Stimulated activated CD4-positive, alpha-beta T cell treated with anti-CD3 and anti-CD28 coated beads, Interleukin-4, amount 100 ng/mL, for 4 hours (primary cell): Measurements from ENCODE around the gene ZC3HAV1.
"Not testable (repeated sequence)": the region's sequence is repeated elsewhere in the genome, so short reads cannot be mapped to it uniquely, and the experiment has no call there.

Experiments
- DNase-seq, 2 experiments: peaks; one replicate each; pipeline ENCODE4 v3.0.0-alpha.2; 2020

Gene ZC3HAV1

DNA sequence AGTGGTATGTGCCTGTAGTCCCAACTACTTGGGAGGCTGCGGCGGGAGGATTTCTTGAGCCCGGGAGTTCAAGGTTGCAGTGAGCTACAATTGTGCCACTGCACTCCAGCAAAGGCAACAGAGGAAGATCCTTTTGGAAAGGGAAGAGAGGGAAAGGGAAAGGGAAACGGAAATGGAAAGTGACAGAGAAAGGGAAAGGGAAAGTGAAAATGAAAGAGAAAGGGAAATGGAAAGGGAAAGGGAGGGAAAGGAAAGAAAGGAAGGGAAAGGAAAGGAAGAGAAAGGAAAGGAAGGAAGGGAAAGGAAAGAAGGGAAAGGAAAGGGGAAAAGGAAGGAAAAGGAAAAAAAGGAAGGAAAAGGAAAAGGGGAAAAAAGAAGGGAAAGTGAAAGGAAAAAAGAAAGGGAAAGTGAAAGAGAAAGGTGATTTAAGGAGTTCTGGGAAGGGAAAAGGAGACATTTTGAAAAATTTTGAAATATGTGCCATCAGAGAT lies 2.3 kb upstream of the ZC3HAV1 start:
- DNase-seq = no peak

- no peak for DNase-seq
These were observed 1.6 kb upstream of the ZC3HAV1 start for GRCh38 chr7:139111147-139111546.

DNA sequence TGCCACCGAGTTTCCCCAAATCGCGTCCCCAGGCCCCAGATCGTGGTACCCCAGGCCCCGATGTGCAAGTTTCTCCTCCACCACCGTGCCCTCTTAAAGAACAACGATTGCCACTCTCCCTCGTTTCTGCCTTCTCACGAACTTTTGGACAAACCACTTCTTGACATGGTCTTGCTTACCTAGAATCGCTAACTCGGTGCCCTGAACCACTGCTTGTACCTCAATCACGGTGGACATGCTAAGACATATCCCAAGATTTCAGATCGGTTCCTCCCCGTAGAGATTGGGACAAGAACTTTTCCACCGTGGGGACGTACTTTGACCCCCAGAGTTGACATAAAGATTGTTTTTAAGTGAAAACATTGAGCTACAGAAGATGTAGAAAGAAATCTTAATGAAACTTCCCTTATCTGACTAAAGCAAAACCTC lies 477 bp upstream of the ZC3HAV1 start:
- DNase-seq = no peak

DNA sequence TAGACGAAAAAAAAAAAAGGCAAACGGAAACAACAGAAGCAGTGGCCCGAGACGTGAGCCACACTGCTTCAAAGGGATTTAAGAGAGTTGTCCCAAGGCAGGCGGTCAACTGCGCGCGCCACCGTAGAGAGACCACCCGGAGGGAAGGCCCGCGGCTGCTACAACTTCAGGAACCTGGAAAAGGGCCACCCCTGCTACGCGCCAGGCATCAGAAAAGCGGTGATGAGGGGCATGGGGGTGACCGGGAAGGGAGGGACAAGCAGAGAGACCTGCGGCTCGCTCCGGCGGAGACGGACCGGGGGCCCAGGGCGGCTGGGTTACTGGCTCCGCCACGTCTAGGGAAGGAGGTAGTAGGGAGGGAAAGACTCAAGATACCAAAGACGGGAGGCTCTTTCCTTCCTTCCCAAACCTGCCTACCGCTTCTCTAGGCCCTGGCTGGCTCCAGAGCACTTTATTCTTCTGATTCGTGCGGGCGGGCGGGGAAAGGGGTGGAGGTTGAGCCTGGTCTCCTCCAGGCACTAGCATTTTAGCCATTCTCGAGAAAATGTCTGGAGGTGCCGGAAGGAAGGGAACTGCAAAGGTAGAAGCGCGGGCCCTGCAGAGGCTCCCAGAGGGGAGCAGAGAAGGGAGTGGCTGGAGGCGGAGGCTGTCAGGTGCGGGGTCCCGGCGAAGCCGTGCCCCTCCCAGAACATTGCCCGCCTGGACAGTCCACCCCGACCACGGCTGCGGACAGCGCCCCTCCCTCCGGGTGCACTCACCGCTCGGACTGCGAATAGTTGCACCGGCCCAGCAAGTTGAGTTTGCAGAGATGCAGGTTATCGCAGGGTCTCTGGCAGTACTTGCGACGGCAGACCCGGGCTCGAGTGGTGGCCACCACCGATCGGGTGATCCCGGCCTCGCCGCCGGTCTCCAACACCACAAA lies 993 bp downstream of the ZC3HAV1 start:
- DNase-seq = no peak

- no peak for DNase-seq
These were observed 2.6 kb downstream of the ZC3HAV1 start for GRCh38 chr7:139106959-139107358.

GRCh38 chr7:139106227-139106626 lies 3.3 kb downstream of the ZC3HAV1 start:
- not testable (repeated sequence) for DNase-seq

DNA sequence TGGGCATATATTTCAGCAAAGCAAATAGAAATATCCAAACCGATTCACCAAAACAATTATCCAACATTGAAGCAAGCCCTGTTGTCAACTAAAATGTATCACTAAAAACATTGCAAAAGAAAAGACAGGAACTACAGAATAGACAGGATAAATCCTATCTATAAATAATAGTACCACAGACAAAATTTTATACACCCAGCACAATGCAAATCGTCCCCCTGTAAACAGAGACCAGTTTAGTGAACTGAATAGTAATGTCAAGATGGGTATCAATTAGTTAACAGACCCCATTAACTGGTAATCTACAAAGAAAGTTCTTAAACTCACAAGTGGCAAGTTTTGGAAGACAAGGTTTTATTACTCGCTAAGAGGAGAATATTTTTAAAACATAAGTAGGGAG lies 4.0 kb downstream of the ZC3HAV1 start:
- DNase-seq = no peak

GRCh38 chr7:139104091-139104450 lies 5.4 kb downstream of the ZC3HAV1 start:
- peak in 1 of 2 experiments; percentile 34 for DNase-seq

GRCh38 chr7:139103057-139103815 lies 6.3 kb downstream of the ZC3HAV1 start:
- no peak for DNase-seq

- DNase-seq = not testable (repeated sequence)
These were observed 7.8 kb downstream of the ZC3HAV1 start for GRCh38 chr7:139101637-139102158.

DNA sequence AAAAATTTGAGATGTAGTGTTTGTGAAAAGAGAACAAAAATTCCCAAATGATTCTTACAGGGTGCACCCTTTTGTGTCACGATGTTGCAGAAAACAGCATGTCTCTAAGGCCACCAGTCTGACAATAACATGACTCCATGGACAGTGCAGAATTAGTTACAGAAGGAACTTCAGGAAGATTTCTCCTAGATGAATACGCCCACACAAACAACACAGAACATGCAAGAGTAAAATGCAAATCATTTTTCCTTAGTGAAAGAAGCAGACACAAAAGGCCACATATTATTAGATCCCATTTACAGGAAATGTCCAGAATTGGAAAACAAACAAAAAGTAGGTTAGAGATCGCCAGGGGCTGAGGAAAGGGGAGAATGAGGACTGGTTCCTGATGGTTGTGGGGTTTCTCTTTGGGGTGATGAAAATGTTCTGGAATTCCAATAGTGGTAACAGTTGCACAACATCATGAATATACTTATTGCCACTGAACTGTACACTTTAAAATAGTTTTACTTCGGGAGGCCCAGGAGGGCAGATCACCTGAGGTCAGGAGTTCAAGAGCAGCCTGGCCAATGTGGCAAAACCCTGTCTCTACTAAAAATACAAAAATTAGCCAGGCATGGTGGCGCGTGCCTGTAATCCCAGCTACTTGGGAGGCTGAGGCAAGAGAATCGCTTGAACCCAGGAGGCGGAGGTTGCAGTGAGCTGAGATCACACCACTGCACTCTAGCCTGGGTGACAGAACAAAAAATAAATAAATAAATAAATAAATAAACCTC lies 10.2 kb downstream of the ZC3HAV1 start:
- no peak for DNase-seq

DNA sequence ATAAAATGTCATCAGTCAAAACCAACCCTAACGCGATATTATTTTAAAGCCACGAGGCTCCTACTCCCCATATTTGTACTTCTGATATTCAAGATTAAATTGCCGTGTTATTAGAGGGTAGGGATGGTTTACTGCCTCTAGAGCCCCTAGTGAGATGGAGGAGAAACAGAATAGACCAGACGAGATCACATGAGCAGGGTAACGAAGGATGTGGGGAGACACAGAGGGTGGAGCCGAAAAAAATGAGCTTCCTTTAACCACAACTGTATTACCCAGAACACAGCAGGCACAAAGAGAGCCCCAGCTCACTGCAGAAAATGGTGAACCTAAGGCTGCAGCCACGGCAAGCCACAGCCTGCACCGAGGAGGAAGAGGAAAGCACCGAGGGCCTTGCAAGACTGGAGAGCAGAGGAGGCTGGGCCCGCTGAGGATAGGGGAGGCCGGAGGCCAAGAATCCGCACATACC lies 14.3 kb downstream of the ZC3HAV1 start:
- peak in 1 of 2 experiments; percentile 66 for DNase-seq

DNA sequence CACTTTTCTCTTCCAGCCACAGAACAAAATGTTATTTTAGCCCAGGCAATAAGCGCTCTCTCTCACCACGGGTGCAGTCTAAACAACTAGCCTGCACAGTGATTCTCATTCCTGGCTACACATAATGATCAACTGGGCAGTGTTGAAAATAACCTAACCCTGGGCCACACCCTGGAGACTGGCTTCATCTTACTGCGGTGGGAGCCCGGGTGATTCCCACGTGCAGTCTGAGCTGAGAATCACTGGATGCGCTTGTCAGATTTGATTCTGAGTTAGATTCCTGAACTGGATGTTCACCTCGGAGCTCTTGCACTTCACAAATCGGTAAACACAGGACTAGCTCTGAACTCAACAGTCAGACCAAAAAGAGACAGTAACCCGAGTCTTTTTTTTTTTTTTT lies 14.9 kb downstream of the ZC3HAV1 start:
- no peak for DNase-seq

DNA sequence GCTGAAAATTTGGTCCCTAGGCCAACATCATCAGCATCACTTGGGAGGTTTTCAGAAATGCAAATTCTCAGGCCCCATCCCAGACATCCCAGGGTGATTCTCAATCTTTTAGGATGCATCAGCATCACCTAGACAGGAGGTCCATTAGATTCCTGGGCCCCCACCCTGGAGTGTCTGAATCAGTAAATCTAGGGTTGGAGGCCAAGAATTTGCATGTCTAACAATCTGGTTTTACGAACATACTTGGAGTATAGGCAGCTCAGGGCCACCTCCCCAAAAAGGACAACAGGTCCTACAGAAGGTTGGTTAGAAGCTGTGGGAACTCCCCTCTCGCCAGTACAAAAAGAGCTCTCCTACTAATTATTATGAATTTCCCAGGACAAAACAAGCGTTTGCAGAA lies 15.5 kb downstream of the ZC3HAV1 start:
- DNase-seq = no peak

- DNase-seq = peak in 1 of 2 experiments; percentile 46
These were observed 16.0 kb downstream of the ZC3HAV1 start for GRCh38 chr7:139093512-139093911.

DNA sequence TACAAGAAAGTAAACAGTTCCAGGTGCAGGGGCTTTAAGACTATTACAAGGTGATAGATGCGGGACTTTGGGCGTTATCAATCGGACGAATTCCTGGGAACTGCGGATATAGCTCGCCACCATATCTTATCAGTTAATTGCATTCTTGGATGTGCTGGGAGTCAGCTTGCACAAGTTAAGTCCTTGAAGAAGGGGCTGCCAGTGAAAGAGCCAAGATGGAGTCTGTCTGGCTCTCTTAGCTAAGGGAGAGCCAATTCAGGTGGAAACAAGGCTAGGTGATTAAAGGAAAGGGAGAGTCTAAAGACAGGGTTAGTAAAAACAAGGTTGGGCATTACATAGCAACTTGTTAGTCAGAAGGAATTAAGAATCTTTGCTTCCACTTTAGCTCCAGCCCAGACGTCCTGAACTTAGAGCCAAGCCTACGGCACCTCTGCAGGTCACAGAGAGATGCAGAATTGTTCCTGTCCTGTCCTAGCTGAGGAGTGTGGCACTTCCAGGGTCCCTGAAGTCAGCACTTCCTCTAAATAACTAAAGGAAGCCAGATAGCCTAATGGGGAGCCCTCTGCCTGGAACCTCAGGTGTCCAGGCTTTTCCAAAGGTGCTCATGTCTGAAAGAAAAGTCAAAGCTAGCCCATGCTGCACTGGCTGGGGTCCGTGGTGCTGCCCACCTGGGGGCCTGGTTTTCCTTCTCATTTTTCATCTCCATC lies 17.3 kb downstream of the ZC3HAV1 start:
- DNase-seq = no peak

- no peak for DNase-seq
These were observed 17.9 kb downstream of the ZC3HAV1 start for GRCh38 chr7:139091677-139091996.

- no peak for DNase-seq
These were observed 20.4 kb downstream of the ZC3HAV1 start for GRCh38 chr7:139089118-139089517.

DNA sequence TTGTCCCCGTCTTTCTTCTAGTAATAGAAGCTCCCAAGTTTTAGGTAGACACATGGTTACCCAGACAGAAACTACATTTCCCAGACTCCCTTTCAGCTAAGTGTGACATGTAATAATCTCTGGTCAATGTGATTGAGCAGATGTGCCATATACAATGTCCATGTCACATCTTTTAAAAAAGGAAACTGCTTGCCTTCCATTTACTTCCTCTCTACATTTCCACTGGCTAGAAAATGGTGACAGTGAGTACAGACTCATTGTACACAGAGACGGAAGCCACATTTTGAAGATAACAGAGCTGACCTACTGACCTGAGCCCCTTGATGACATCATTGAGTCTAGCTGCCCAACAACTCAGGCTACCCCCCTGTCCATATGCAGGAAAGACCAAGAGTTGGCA lies 21.3 kb downstream of the ZC3HAV1 start:
- DNase-seq = no peak

DNA sequence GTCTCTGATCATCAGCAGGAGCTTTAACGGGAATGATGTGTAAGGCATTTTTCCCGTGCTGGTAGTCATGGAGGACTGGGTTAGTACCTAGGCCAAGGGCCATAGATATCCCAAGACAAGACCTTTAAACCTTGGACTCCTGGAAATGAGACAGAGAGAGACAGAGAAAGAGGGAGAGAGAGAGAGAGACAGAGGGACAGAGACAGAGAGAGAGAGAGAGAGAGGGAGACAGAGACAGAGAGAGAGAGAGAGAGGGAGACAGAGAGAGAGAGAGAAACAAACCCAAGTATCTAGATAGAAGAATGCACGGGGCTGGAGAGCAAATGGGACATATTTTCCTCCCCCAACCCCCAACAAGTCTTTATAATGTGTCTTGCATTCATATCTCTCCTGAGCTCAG lies 22.3 kb downstream of the ZC3HAV1 start:
- no peak for DNase-seq

- DNase-seq = no peak
These were observed 23.1 kb downstream of the ZC3HAV1 start for GRCh38 chr7:139086454-139086853.

GRCh38 chr7:139084709-139085108 lies 24.8 kb downstream of the ZC3HAV1 start:
- DNase-seq = no peak
